GM23338 (cell line): Measurements from ENCODE around the gene TCEAL5.

Experiments
- ETS1 ChIP-seq: IDR thresholded peaks from 2 replicates; pipeline ENCODE4 v1.6.1; 2016; ENCODE audit warnings: antibody characterized with exemption
- EZH2 ChIP-seq: fragments of 200-600 bp; sonication (generic); IDR thresholded peaks from one replicate; pipeline ENCODE4 v1.8.0; 2017; ENCODE audit warnings: antibody characterized with exemption, mild to moderate bottlenecking, low read depth; ENCODE audit not compliant: unreplicated experiment
- EZH2phosphoT487 ChIP-seq: fragments of 200-600 bp; sonication (generic); IDR thresholded peaks from one replicate; pipeline ENCODE4 v1.8.1; 2018; ENCODE audit warnings: antibody characterized with exemption; ENCODE audit not compliant: unreplicated experiment
- JUNB ChIP-seq: IDR thresholded peaks from one replicate; pipeline ENCODE4 v1.6.1; 2016; ENCODE audit warnings: antibody characterized with exemption; ENCODE audit not compliant: unreplicated experiment
- NANOG ChIP-seq: IDR thresholded peaks from 2 replicates; pipeline ENCODE4 v1.6.1; 2016; ENCODE audit warnings: antibody characterized with exemption, borderline replicate concordance
- POLR2AphosphoS5 ChIP-seq: IDR thresholded peaks from 2 replicates; pipeline ENCODE4 v1.6.1; 2016; ENCODE audit warnings: antibody characterized with exemption, low read depth
- STAT1 ChIP-seq: IDR thresholded peaks from one replicate; pipeline ENCODE4 v1.6.1; 2016; ENCODE audit warnings: antibody characterized with exemption; ENCODE audit not compliant: unreplicated experiment
- ZNF114 ChIP-seq: fragments of 250-450 bp; sonication (Bioruptor Pico); IDR thresholded peaks from 2 replicates; pipeline ENCODE4 v1.5.0; 2020; ENCODE audit warnings: mild to moderate bottlenecking, moderate library complexity
- TF ChIP-seq, protein P1 (sequence below), 2 experiments: fragments of 200-600 bp in 1 of 2; sonication (generic) in 1 of 2; conservative IDR thresholded peaks; 2 replicates each; pipeline versions ENCODE4 v1.5.1 to v1.6.1; 2016 to 2017; ENCODE audit warnings: antibody characterized with exemption in 2 of 2, low read depth in 2 of 2, mild to moderate bottlenecking in 2 of 2, moderate library complexity in 1 of 2
- TF ChIP-seq, protein P2 (sequence below): IDR thresholded peaks from one replicate; pipeline ENCODE4 v1.6.1; 2018; ENCODE audit warnings: antibody characterized with exemption; ENCODE audit not compliant: unreplicated experiment

DNA sequence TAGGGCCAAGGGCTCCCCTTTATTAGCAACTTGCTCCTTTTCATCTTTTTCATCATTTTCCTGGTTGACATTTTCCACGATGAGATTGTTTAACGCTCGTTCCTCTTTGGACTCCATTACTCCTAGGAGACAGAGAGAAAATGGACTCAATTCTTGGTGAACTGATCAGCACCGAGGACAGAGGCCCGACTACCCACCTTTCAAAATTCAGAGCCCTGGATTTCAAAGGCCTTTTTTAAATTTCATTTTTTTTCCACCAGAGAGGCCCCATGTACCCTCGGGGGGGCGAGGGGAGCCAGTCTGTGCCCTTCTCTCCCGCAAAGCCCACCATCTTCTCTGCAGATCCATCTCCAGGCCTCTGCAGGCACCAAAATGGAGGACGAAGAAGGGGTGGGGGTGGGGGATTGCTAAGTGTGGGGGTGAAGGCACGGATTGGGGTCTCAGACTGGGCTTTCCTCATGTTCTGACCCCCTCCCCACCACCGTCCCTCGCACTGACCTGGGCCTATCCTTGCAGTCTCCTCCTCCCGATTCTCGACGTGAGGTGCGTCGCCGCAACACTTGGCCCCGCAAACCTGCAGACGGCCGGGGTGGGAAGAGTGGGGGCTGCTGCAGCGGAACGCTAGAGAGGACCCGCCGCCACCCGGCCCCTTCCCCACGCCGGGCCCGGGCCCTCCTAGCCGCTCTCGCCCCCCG, 33.5 kb upstream of the TCEAL5 start:
- TF ChIP-seq, protein P1, sequence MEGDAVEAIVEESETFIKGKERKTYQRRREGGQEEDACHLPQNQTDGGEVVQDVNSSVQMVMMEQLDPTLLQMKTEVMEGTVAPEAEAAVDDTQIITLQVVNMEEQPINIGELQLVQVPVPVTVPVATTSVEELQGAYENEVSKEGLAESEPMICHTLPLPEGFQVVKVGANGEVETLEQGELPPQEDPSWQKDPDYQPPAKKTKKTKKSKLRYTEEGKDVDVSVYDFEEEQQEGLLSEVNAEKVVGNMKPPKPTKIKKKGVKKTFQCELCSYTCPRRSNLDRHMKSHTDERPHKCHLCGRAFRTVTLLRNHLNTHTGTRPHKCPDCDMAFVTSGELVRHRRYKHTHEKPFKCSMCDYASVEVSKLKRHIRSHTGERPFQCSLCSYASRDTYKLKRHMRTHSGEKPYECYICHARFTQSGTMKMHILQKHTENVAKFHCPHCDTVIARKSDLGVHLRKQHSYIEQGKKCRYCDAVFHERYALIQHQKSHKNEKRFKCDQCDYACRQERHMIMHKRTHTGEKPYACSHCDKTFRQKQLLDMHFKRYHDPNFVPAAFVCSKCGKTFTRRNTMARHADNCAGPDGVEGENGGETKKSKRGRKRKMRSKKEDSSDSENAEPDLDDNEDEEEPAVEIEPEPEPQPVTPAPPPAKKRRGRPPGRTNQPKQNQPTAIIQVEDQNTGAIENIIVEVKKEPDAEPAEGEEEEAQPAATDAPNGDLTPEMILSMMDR (conservative IDR thresholded peaks at IDR 0.05; ENCODE audit: low read depth in 2 of 2) = no peak
- TF ChIP-seq, protein P2, sequence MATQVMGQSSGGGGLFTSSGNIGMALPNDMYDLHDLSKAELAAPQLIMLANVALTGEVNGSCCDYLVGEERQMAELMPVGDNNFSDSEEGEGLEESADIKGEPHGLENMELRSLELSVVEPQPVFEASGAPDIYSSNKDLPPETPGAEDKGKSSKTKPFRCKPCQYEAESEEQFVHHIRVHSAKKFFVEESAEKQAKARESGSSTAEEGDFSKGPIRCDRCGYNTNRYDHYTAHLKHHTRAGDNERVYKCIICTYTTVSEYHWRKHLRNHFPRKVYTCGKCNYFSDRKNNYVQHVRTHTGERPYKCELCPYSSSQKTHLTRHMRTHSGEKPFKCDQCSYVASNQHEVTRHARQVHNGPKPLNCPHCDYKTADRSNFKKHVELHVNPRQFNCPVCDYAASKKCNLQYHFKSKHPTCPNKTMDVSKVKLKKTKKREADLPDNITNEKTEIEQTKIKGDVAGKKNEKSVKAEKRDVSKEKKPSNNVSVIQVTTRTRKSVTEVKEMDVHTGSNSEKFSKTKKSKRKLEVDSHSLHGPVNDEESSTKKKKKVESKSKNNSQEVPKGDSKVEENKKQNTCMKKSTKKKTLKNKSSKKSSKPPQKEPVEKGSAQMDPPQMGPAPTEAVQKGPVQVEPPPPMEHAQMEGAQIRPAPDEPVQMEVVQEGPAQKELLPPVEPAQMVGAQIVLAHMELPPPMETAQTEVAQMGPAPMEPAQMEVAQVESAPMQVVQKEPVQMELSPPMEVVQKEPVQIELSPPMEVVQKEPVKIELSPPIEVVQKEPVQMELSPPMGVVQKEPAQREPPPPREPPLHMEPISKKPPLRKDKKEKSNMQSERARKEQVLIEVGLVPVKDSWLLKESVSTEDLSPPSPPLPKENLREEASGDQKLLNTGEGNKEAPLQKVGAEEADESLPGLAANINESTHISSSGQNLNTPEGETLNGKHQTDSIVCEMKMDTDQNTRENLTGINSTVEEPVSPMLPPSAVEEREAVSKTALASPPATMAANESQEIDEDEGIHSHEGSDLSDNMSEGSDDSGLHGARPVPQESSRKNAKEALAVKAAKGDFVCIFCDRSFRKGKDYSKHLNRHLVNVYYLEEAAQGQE = peak; percentile 61
- no peak for TF ChIP-seq EZH2phosphoT487
- TF ChIP-seq POLR2AphosphoS5 = no peak
- no peak for TF ChIP-seq ZNF114 (CRISPR knock-in tag)
- TF ChIP-seq NANOG = no peak
- TF ChIP-seq JUNB = no peak
- no peak for TF ChIP-seq EZH2
- TF ChIP-seq ETS1 = no peak
- no peak for TF ChIP-seq STAT1
